ENCODE measurements around the gene ABAT. TPM values are rescaled to one million over a fixed set of nuclear protein-coding genes. Genes with fewer than 3 reads are reported as not detected.
"Not testable (repeated sequence)": the region's sequence is repeated elsewhere in the genome, so short reads cannot be mapped to it uniquely, and the experiment has no call there.

The ABAT gene
- total RNA-seq, 1 donor from 2014 or later = 378 TPM

GRCh38 chr16:8678068-8678927, 3.9 kb downstream of the ABAT start:
- DNase-seq (ENCODE audit: low spot score) = no peak
- no peak for ATAC-seq

GRCh38 chr16:8679151-8679550, 4.7 kb downstream of the ABAT start:
- ATAC-seq = no peak

GRCh38 chr16:8682551-8683259, 8.3 kb downstream of the ABAT start:
- no peak for ATAC-seq
- DNase-seq (ENCODE audit: low spot score) = no peak

More at GRCh38 chr16:8679151-8679550, 4.7 kb downstream of the ABAT start:
- DNase-seq (ENCODE audit: low spot score) = no peak

- ATAC-seq (no peak), DNase-seq (ENCODE audit: low spot score) (no peak)
Measured at GRCh38 chr16:8683640-8684039, 9.2 kb downstream of the ABAT start.

- ATAC-seq (peak; percentile 60), DNase-seq (ENCODE audit: low spot score) (no peak)
Measured at GRCh38 chr16:8685617-8686016, 11.2 kb downstream of the ABAT start.

- ATAC-seq = peak; percentile 83
- peak; percentile 79 for DNase-seq (ENCODE audit: low spot score)
Measured at GRCh38 chr16:8686031-8686621, 11.7 kb downstream of the ABAT start.

- ATAC-seq = no peak
- no peak for DNase-seq (ENCODE audit: low spot score)
Measured at GRCh38 chr16:8686879-8687278, 12.5 kb downstream of the ABAT start.

GRCh38 chr16:8689686-8690085, 15.3 kb downstream of the ABAT start:
- ATAC-seq = no peak

GRCh38 chr16:8691728-8692127, 17.3 kb downstream of the ABAT start:
- DNase-seq (ENCODE audit: low spot score) = no peak
- no peak for ATAC-seq

More at GRCh38 chr16:8689686-8690085, 15.3 kb downstream of the ABAT start:
- DNase-seq (ENCODE audit: low spot score) = no peak

GRCh38 chr16:8694795-8695728, 20.6 kb downstream of the ABAT start:
- ATAC-seq = peak; percentile 86

GRCh38 chr16:8696880-8697279, 22.5 kb downstream of the ABAT start:
- no peak for DNase-seq (ENCODE audit: low spot score)
- no peak for ATAC-seq

More at GRCh38 chr16:8694795-8695728, 20.6 kb downstream of the ABAT start:
- DNase-seq (ENCODE audit: low spot score) = peak; percentile 65

GRCh38 chr16:8697965-8698364, 23.5 kb downstream of the ABAT start:
- DNase-seq (ENCODE audit: low spot score) (no peak), ATAC-seq (peak; percentile 15)

GRCh38 chr16:8703693-8704092, 29.3 kb downstream of the ABAT start:
- ATAC-seq (no peak), DNase-seq (ENCODE audit: low spot score) (no peak)

- ATAC-seq = peak; percentile 44
- no peak for DNase-seq (ENCODE audit: low spot score)
Measured at GRCh38 chr16:8704098-8704497, 29.7 kb downstream of the ABAT start.

- not testable (repeated sequence) for ATAC-seq; DNase-seq (ENCODE audit: low spot score)
Measured at GRCh38 chr16:8705100-8705822, 30.8 kb downstream of the ABAT start.

GRCh38 chr16:8708536-8708935, 34.1 kb downstream of the ABAT start:
- no peak for ATAC-seq
- DNase-seq (ENCODE audit: low spot score) = no peak

- ATAC-seq (no peak), DNase-seq (ENCODE audit: low spot score) (no peak)
Measured at GRCh38 chr16:8712589-8713361, 38.4 kb downstream of the ABAT start.

- peak; percentile 12 for ATAC-seq
- DNase-seq (ENCODE audit: low spot score) = no peak
Measured at GRCh38 chr16:8713635-8714172, 39.3 kb downstream of the ABAT start.

GRCh38 chr16:8714174-8714573, 39.8 kb downstream of the ABAT start:
- ATAC-seq (peak; percentile 17), DNase-seq (ENCODE audit: low spot score) (no peak)

All from left lobe of liver (tissue), 2 donors.